ENCODE measurements around the gene SPRN. TPM values are rescaled to one million over a fixed set of nuclear protein-coding genes. Genes with fewer than 3 reads are reported as not detected.

Gene SPRN
- total and polyA plus RNA-seq, 2 donors (not counting 1 experiment from before 2014, with no cell fraction given): not detected

DNA sequence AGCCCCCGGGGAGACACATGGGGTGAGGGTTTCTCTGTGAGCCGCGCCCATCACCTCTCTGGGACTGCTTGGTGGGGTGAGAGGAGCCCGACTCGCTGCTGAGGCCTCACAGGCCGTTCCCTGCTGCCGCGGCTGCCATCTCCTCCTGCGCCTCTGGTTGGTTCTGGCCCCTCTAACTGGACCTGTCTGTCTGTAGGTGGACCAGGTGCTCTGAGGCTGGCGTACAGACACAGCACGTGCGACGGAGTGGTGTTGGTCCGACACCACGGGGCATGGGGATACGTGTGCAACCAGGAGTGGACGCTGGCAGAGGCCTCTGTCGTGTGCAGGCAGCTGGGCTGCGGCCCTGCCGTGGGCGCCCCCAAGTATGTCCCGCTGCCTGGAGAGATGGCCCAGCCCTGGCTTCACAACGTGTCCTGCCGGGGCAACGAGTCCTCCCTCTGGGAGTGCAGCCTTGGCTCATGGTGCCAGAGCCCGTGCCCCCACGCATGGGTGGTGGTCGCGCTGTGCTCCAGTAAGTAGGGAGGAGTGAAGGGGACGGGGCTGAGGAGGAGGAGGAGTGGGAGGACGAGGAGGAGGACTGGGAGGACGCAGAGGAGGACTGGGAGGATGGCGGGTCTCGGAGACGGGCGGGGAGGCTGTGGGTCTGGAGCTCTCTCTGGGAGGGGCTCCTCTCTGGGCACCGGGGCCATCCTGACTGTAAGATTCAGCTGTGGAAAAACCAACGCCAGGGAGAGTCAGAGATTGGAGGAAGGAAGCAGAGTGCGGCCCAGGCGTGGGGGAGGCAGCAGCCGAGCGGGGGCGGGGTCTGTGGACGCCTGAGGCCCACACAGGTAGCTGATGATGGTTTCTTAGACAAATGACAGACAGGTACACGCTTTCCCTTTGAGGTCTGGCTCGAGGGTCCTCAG, 31.9 kb upstream of the SPRN start:
- Histone ChIP-seq H3K4me2 (replicated peaks; ENCODE audit: low read depth, low read length, poor library complexity, severe bottlenecking) (no peak overlapping the region), H3K27me3 (replicated peaks in 1 of 4; ENCODE audit: control extremely low read depth in 1 of 4, control insufficient read depth in 3 of 4, insufficient read depth in 4 of 4, low read length in 3 of 4) (no peaks in the 10 kb centered on the region), H3K9me3 (ENCODE audit: control extremely low read depth in 1 of 3, control insufficient read depth in 2 of 3, insufficient read depth in 1 of 3, low read length in 2 of 3) (peaks cover 0 to 10% (median 0%) of the 10 kb centered on the region in 3 donors), H3K4me1 (ENCODE audit: control insufficient read depth in 2 of 2, insufficient read depth in 2 of 2, low read length in 2 of 2) (no peaks in the 10 kb centered on the region), H3K27ac (ENCODE audit: low read length in 2 of 2) (no peak overlapping the region), H3K9ac (ENCODE audit: low read length) (no peak overlapping the region), H3K4me3 (ENCODE audit: control extremely low read depth in 1 of 5, extremely low read depth in 1 of 5, insufficient read depth in 1 of 5, low read depth in 2 of 5, low read length in 4 of 5) (no peak overlapping the region), H3K36me3 (replicated peaks in 1 of 2; ENCODE audit: control extremely low read depth in 1 of 2, control insufficient read depth in 1 of 2, extremely low read depth in 1 of 2, insufficient read depth in 2 of 2, low read length in 1 of 2) (no peaks in the 10 kb centered on the region), H3K79me2 (ENCODE audit: control insufficient read depth, insufficient read depth, low read length) (no peaks in the 10 kb centered on the region), H2AFZ (ENCODE audit: insufficient read depth, low read depth, low read length, poor library complexity, severe bottlenecking) (no peak overlapping the region), H4K20me1 (ENCODE audit: control insufficient read depth, insufficient read depth, low read length, poor library complexity, severe bottlenecking) (no peaks in the 10 kb centered on the region)
- WGBS (ENCODE audit: insufficient coverage): 94% methylated on average over 46 of the region's 46 CpGs
- H3K4me1 Mint-ChIP-seq: no peaks in the 10 kb centered on the region
- ATAC-seq (ENCODE audit: low read depth) (no peak), DNase-seq (no peak)
- no peak overlapping the region for H3K27ac Mint-ChIP-seq
- no peaks in the 10 kb centered on the region for H3K27me3 Mint-ChIP-seq
- POLR2A ChIA-PET: no interaction called here
- CTCF ChIA-PET: no interaction called here
- H3K4me3 Mint-ChIP-seq: no peak overlapping the region
- no peaks in the 10 kb centered on the region for H3K9me3 Mint-ChIP-seq (ENCODE audit: insufficient read depth)
- TF ChIP-seq, protein P1, sequence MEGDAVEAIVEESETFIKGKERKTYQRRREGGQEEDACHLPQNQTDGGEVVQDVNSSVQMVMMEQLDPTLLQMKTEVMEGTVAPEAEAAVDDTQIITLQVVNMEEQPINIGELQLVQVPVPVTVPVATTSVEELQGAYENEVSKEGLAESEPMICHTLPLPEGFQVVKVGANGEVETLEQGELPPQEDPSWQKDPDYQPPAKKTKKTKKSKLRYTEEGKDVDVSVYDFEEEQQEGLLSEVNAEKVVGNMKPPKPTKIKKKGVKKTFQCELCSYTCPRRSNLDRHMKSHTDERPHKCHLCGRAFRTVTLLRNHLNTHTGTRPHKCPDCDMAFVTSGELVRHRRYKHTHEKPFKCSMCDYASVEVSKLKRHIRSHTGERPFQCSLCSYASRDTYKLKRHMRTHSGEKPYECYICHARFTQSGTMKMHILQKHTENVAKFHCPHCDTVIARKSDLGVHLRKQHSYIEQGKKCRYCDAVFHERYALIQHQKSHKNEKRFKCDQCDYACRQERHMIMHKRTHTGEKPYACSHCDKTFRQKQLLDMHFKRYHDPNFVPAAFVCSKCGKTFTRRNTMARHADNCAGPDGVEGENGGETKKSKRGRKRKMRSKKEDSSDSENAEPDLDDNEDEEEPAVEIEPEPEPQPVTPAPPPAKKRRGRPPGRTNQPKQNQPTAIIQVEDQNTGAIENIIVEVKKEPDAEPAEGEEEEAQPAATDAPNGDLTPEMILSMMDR (IDR thresholded peaks at IDR 0.05): no peak
- TF ChIP-seq EZH2 (IDR thresholded peaks at IDR 0.05; ENCODE audit: borderline replicate concordance, insufficient read depth, low read depth, low read length, poor library complexity, severe bottlenecking): no peak
- intact Hi-C loops (cut with micrococcal nuclease): no loop called here

DNA sequence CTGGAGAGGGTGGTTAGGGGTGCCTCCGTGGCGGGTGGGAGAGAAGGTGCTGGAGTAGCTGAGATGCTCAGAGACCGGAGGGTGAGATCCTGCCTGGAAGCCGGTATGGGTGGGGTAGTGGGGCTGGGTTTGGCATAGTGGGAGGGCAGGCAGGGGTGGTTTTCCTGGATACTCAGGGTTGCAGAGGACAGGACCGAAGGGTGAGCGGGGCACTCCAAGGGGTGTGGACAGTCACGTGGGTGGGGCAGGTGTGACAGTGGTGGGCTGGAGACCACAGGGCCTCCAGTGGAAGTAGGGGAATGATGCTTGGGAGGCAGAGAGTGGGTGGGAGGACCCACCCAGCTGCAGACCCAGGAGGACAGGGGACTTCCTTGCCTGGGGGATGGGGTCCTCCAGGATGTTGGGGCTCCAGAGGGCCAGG, 31.2 kb upstream of the SPRN start:
- no peaks in the 10 kb centered on the region for H4K20me1 ChIP-seq (ENCODE audit: control insufficient read depth, insufficient read depth, low read length, poor library complexity, severe bottlenecking)
- Mint-ChIP-seq H3K27ac (no peak overlapping the region), H3K27me3 (no peaks in the 10 kb centered on the region), H3K4me3 (no peak overlapping the region), H3K9me3 (ENCODE audit: insufficient read depth) (no peaks in the 10 kb centered on the region), H3K4me1 (no peaks in the 10 kb centered on the region)
- no peak overlapping the region for H3K4me3 ChIP-seq (ENCODE audit: control extremely low read depth in 1 of 5, extremely low read depth in 1 of 5, insufficient read depth in 1 of 5, low read depth in 2 of 5, low read length in 4 of 5)
- WGBS (ENCODE audit: insufficient coverage): 87% methylated on average over 6 of the region's 7 CpGs
- no peak for DNase-seq
- TF ChIP-seq, protein P1 (IDR thresholded peaks at IDR 0.05): no peak
- no peak for TF ChIP-seq EZH2 (IDR thresholded peaks at IDR 0.05; ENCODE audit: borderline replicate concordance, insufficient read depth, low read depth, low read length, poor library complexity, severe bottlenecking)
- intact Hi-C loops (cut with micrococcal nuclease): no loop called here
- H2AFZ ChIP-seq (ENCODE audit: insufficient read depth, low read depth, low read length, poor library complexity, severe bottlenecking): no peak overlapping the region
- no peak for ATAC-seq (ENCODE audit: low read depth)
- no peaks in the 10 kb centered on the region for H3K36me3 ChIP-seq (replicated peaks in 1 of 2; ENCODE audit: control extremely low read depth in 1 of 2, control insufficient read depth in 1 of 2, extremely low read depth in 1 of 2, insufficient read depth in 2 of 2, low read length in 1 of 2)
- no peak overlapping the region for H3K27ac ChIP-seq (ENCODE audit: low read length in 2 of 2)
- no peak overlapping the region for H3K9ac ChIP-seq (ENCODE audit: low read length)
- H3K79me2 ChIP-seq (ENCODE audit: control insufficient read depth, insufficient read depth, low read length): no peaks in the 10 kb centered on the region
- H3K4me1 ChIP-seq (ENCODE audit: control insufficient read depth in 2 of 2, insufficient read depth in 2 of 2, low read length in 2 of 2): no peaks in the 10 kb centered on the region
- H3K27me3 ChIP-seq (replicated peaks in 1 of 4; ENCODE audit: control extremely low read depth in 1 of 4, control insufficient read depth in 3 of 4, insufficient read depth in 4 of 4, low read length in 3 of 4): no peaks in the 10 kb centered on the region
- H3K9me3 ChIP-seq (ENCODE audit: control extremely low read depth in 1 of 3, control insufficient read depth in 2 of 3, insufficient read depth in 1 of 3, low read length in 2 of 3): peaks cover 0 to 10% (median 2%) of the 10 kb centered on the region in 3 donors
- ChIA-PET POLR2A (no interaction called here), CTCF (no interaction called here)
- no peak overlapping the region for H3K4me2 ChIP-seq (replicated peaks; ENCODE audit: low read depth, low read length, poor library complexity, severe bottlenecking)
